Hepatocyte (in vitro differentiated cells): ENCODE results near the gene IL24.

Source experiments
- EZH2 ChIP-seq: fragments of 200-600 bp; sonication (generic); IDR thresholded peaks from 2 replicates; pipeline ENCODE4 v1.6.1; 2016; ENCODE audit warnings: antibody characterized with exemption, mild to moderate bottlenecking, borderline replicate concordance
- TF ChIP-seq, protein P1 (sequence below): fragments of 200-600 bp; sonication (generic); IDR thresholded peaks from 2 replicates; pipeline ENCODE4 v1.5.1; 2016; ENCODE audit warnings: antibody characterized with exemption, mild to moderate bottlenecking; ENCODE audit not compliant: poor library complexity

DNA sequence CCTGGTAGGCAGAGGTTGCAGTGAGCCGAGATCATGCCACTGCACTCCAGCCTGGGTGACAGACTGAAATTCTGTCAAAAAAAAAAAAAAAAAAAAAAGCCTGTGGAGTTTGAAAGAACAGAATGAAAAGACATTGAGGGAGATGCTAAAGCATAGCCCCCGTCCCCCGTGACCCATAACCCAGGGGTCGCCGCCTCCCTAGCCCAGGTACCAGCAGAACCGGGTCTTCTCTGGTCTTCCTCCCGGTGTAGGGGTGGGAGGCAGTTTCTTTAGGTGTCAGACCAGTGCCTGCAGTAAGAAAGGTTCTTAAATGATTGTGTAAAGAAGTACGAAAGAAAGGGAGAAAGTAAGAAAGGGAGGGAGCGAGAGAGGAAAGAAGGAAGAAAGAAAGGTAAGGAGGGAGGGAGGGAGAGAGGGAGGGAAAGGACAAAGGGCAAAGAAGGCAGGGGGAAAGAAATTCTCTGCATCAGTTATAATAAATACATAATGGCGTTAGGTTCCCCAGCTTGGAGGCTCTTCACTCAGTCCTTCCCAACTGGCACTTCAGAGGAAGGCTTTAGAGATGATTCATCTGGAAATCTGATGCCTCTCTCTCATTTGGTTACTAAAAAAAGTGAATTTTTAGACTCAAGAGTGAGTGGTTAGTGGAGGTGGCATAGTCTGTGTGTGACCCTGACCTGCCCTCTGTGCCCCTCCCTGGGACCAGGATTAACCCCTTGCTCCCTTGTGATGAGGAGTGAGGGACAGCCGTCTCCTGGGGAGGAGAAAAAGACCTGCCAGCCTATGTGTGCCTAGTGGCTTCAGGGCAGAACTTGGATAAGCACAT, 1.1 kb downstream of the IL24 start:
- TF ChIP-seq, protein P1, sequence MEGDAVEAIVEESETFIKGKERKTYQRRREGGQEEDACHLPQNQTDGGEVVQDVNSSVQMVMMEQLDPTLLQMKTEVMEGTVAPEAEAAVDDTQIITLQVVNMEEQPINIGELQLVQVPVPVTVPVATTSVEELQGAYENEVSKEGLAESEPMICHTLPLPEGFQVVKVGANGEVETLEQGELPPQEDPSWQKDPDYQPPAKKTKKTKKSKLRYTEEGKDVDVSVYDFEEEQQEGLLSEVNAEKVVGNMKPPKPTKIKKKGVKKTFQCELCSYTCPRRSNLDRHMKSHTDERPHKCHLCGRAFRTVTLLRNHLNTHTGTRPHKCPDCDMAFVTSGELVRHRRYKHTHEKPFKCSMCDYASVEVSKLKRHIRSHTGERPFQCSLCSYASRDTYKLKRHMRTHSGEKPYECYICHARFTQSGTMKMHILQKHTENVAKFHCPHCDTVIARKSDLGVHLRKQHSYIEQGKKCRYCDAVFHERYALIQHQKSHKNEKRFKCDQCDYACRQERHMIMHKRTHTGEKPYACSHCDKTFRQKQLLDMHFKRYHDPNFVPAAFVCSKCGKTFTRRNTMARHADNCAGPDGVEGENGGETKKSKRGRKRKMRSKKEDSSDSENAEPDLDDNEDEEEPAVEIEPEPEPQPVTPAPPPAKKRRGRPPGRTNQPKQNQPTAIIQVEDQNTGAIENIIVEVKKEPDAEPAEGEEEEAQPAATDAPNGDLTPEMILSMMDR = no peak
- no peak for TF ChIP-seq EZH2
